Gastrocnemius medialis (tissue), 4 donors: ENCODE data around the gene QARS1. TPM values are rescaled to one million over a fixed set of nuclear protein-coding genes. Genes with fewer than 3 reads are reported as not detected.

Experiments
- ATAC-seq, 2 donors: fragments of 150-250 bp; one replicate each; pipeline ENCODE4 v1.9.1; 2016
- DNase-seq, 2 donors: peaks; one replicate each; pipeline ENCODE4 v3.0.0-alpha.2; 2019
- H3K27ac ChIP-seq, 4 donors: fragments of 200-600 bp; sonication (generic); 1 replicate in 1 of 4; 2 replicates in 3 of 4; pipeline ENCODE4 v1.5.1; 2016 to 2018; ENCODE audit warnings: mild to moderate bottlenecking in 2 of 4, moderate library complexity in 1 of 4
- H3K27me3 ChIP-seq, 3 donors: fragments of 200-600 bp; sonication (generic) in 2 of 3; 1 replicate in 1 of 3; 2 replicates in 2 of 3; pipeline versions ENCODE4 v1.5.1 to v1.6.0; 2016 to 2019; ENCODE audit warnings: mild to moderate bottlenecking in 1 of 3, moderate library complexity in 1 of 3
- H3K36me3 ChIP-seq, 2 donors: fragments of 200-600 bp; sonication (generic) in 1 of 2; one replicate each; pipeline ENCODE4 v1.5.1; 2017 to 2018
- H3K4me1 ChIP-seq, 2 donors: fragments of 200-600 bp; sonication (generic) in 1 of 2; one replicate each; pipeline ENCODE4 v1.5.1; 2016 to 2017; ENCODE audit warnings: mild to moderate bottlenecking in 2 of 2
- H3K4me3 ChIP-seq, 4 donors: fragments of 200-600 bp; sonication (generic) in 3 of 4; 1 replicate in 1 of 4; 2 replicates in 3 of 4; pipeline ENCODE4 v1.5.1; 2016 to 2019; ENCODE audit warnings: mild to moderate bottlenecking in 2 of 4
- H3K9me3 ChIP-seq, 3 donors: fragments of 200-600 bp; sonication (generic) in 2 of 3; 1 replicate in 1 of 3; 2 replicates in 2 of 3; pipeline ENCODE4 v1.5.1; 2016 to 2019
- POLR2A ChIP-seq, 2 donors: fragments of 450-650 bp; IDR thresholded peaks; one replicate each; pipeline ENCODE4 v1.6.1; 2017; ENCODE audit warnings: antibody characterized with exemption in 2 of 2, mild to moderate bottlenecking in 2 of 2, moderate library complexity in 2 of 2
- in situ Hi-C, 4 donors: fragments of 200-750 bp; cut with MboI; loops; one replicate each; pipeline versions ENCODE4 v1.15.0 to v1.8.0; 2017; ENCODE audit warnings: low sequenced_read_pairs in 4 of 4
- intact Hi-C: fragments of 100-400 bp; cut with DNase I; formaldehyde crosslinking; loops from one replicate; pipeline ENCODE4 v1.15.1; 2023; ENCODE audit warnings: low total_unique reads
- total RNA-seq, 4 donors: library from RNA; depleted of rRNA; stranded (reverse); fragments of >200 nt; gene quantifications; one replicate each; pipeline versions ENCODE4 v1.1.0 to v1.2.3, GENCODE V29; 2016
- TF ChIP-seq, protein P1 (sequence below), 5 experiments: fragments of 450-650 bp in 3 of 5; fragments of 200-600 bp in 2 of 5; sonication (generic) in 2 of 5; IDR thresholded peaks in 4 of 5; conservative IDR thresholded peaks in 1 of 5; 1 replicate in 4 of 5; 2 replicates in 1 of 5; pipeline ENCODE4 v1.5.1; 2016 to 2019; ENCODE audit warnings: antibody characterized with exemption in 5 of 5, mild to moderate bottlenecking in 3 of 5, moderate library complexity in 3 of 5

The QARS1 gene
- total RNA-seq, 4 donors from 2014 or later, result 157 to 259 (median 173) TPM

DNA sequence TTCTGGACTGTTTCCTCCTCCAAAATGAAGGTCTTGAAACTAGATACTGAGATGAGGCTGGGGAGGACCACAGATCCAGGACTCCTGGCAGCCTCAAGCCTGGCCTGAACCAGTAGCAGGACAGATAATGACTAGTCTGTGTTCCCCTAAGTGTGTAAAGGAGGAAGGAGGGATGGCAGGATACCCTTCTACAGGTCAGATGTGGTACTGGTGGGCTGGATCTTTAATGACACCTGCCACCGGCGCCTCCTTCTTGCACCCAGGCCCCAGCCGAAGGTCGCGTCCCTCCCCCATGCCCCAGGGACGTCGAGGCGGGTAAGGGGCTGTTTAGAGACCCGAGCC, 15.5 kb upstream of the QARS1 start:
- DNase-seq (no peak), ATAC-seq (peak; percentile 7 to 26)
- H3K27me3 ChIP-seq, result no peaks in the 10 kb centered on the region
- H3K4me3 ChIP-seq, result peak overlapping the region; percentile 77 to 100 (median 96)
- peaks cover 16 to 17% of the 10 kb centered on the region in 2 donors for H3K4me1 ChIP-seq
- in situ Hi-C loops (no loop called here), intact Hi-C loops (loop anchor here (1.0 kb wide), 3 partner anchors 13 to 26 kb away; partner anchors contain the start of genes LAMB2, QARS1 and QRICH1)
- TF ChIP-seq, protein P1, sequence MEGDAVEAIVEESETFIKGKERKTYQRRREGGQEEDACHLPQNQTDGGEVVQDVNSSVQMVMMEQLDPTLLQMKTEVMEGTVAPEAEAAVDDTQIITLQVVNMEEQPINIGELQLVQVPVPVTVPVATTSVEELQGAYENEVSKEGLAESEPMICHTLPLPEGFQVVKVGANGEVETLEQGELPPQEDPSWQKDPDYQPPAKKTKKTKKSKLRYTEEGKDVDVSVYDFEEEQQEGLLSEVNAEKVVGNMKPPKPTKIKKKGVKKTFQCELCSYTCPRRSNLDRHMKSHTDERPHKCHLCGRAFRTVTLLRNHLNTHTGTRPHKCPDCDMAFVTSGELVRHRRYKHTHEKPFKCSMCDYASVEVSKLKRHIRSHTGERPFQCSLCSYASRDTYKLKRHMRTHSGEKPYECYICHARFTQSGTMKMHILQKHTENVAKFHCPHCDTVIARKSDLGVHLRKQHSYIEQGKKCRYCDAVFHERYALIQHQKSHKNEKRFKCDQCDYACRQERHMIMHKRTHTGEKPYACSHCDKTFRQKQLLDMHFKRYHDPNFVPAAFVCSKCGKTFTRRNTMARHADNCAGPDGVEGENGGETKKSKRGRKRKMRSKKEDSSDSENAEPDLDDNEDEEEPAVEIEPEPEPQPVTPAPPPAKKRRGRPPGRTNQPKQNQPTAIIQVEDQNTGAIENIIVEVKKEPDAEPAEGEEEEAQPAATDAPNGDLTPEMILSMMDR (IDR thresholded peaks at IDR 0.05 in 4 of 5, conservative IDR thresholded peaks at IDR 0.05 in 1 of 5), result no peak
- peaks cover 2 to 78% of the 10 kb centered on the region in 2 donors for H3K36me3 ChIP-seq
- H3K27ac ChIP-seq, result peak overlapping the region; percentile 83 to 99 (median 95)
- H3K9me3 ChIP-seq, result no peaks in the 10 kb centered on the region

DNA sequence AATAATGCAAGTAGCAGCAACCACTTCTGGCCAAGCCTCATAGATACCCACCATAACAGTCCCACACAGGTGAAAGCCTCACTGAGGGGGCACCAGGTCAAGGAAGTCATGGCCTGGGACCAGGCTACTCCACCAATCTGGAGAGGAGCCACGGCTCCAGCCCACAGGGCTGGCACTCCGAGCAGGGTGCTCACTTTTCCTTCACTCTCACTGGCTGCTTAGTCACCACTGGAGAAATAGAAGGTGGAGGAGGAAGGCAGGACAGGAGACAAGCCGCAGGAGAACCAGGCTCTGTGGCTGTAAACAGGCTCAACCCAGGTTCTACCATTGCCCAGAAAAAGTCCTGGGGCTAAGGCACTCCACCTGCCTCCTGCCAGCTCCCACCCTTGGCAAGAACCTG, 14.9 kb upstream of the QARS1 start:
- intact Hi-C loops (no loop called here), in situ Hi-C loops (no loop called here)
- H3K27me3 ChIP-seq, result no peaks in the 10 kb centered on the region
- peak overlapping the region; percentile 77 to 100 (median 96) for H3K4me3 ChIP-seq
- peak in 1 of 2 donors; percentile 57 for DNase-seq
- H3K4me1 ChIP-seq, result peaks cover 16 to 17% of the 10 kb centered on the region in 2 donors
- peak; percentile 13 to 35 for TF ChIP-seq POLR2A (IDR thresholded peaks at IDR 0.05)
- TF ChIP-seq, protein P1 (IDR thresholded peaks at IDR 0.05 in 4 of 5, conservative IDR thresholded peaks at IDR 0.05 in 1 of 5), result no peak
- H3K9me3 ChIP-seq, result no peaks in the 10 kb centered on the region
- ATAC-seq, result peak; percentile 43
- H3K36me3 ChIP-seq, result peaks cover 2 to 78% of the 10 kb centered on the region in 2 donors
- peak overlapping the region; percentile 83 to 99 (median 95) for H3K27ac ChIP-seq

DNA sequence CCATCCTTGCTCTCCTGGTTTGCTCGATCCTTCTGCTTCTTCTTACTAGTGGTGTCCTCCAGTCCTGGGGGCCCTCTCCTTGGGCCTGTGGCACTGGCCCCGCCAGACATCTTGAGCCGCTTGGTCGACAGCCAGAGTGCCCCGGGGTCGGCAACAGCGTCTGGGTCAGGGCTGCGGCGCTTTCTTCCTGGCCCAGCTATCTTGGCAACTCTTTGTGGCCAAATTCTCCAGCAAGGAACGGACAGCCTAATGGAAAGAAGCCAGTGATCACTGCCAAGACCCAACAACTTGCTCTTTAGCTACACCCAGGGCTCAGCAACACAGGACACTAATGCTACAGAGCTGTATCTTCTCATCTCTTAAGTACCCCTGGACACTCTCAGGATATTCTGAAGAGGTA, 14.5 kb upstream of the QARS1 start:
- peaks cover 2 to 78% of the 10 kb centered on the region in 2 donors for H3K36me3 ChIP-seq
- H3K27me3 ChIP-seq, result no peaks in the 10 kb centered on the region
- no peaks in the 10 kb centered on the region for H3K9me3 ChIP-seq
- intact Hi-C loops (no loop called here), in situ Hi-C loops (no loop called here)
- ATAC-seq, result peak in 1 of 2 donors; percentile 2
- no peak for DNase-seq
- H3K4me1 ChIP-seq, result peaks cover 16 to 17% of the 10 kb centered on the region in 2 donors
- peak overlapping the region; percentile 83 to 99 (median 95) for H3K27ac ChIP-seq
- H3K4me3 ChIP-seq, result peak overlapping the region; percentile 77 to 100 (median 96)
- no peak for TF ChIP-seq POLR2A (IDR thresholded peaks at IDR 0.05)
- TF ChIP-seq, protein P1 (IDR thresholded peaks at IDR 0.05 in 4 of 5, conservative IDR thresholded peaks at IDR 0.05 in 1 of 5), result no peak

DNA sequence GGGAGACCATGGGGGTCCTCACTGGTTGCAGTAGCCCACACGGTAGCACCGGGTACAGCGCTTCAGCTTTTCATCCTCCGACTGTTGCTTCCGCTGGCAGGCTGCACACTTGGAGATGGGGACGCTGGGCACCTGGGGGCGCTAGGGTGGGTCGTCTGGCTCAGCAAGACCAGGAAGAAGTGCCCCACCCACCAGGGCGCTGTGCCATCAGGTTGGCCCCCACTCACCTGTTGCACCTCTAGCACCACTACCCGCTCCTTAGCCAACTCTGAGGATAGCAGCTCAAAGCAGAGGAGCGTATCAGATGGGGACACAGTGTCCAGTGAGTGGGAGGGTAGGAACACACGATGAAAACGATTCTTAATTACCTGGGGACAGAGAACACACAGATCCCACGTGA, 7.7 kb upstream of the QARS1 start:
- TF ChIP-seq, protein P1 (IDR thresholded peaks at IDR 0.05 in 4 of 5, conservative IDR thresholded peaks at IDR 0.05 in 1 of 5), result no peak
- intact Hi-C loops (no loop called here), in situ Hi-C loops (no loop called here)
- Histone ChIP-seq H3K9me3 (no peaks in the 10 kb centered on the region), H3K27me3 (no peaks in the 10 kb centered on the region), H3K4me1 (no peaks in the 10 kb centered on the region), H3K36me3 (peaks cover 5 to 100% of the 10 kb centered on the region in 2 donors), H3K4me3 (no peak overlapping the region), H3K27ac (no peak overlapping the region)
- no peak for ATAC-seq
- no peak for DNase-seq

DNA sequence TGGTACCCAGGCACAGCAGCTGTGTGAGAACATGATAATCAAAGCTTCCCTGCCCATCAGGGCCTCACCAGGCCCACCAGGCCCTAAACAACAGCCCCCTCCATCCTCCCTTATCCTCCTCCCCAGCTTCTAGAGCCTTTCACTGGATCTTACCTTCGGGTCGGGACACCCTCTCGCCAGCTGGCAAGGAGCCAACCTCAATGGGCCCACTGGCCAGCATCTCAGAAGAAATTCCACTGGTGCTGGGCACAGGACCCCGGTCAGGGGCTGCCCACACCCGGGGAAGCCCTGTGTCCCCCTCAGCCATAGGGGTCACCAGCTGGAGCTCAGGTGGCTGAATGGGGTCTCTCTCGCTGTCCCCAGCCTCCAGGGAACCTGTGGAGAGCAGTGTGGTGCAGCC, 6.8 kb upstream of the QARS1 start:
- TF ChIP-seq POLR2A (IDR thresholded peaks at IDR 0.05), result no peak
- TF ChIP-seq, protein P1 (IDR thresholded peaks at IDR 0.05 in 4 of 5, conservative IDR thresholded peaks at IDR 0.05 in 1 of 5), result no peak
- no peak for ATAC-seq
- peaks cover 5 to 97% of the 10 kb centered on the region in 2 donors for H3K36me3 ChIP-seq
- intact Hi-C loops, result no loop called here
- no peak overlapping the region for H3K27ac ChIP-seq
- DNase-seq, result no peak
- H3K27me3 ChIP-seq, result no peaks in the 10 kb centered on the region
- no peaks in the 10 kb centered on the region for H3K9me3 ChIP-seq
- no peaks in the 10 kb centered on the region for H3K4me1 ChIP-seq
- no peak overlapping the region for H3K4me3 ChIP-seq
- in situ Hi-C loops, result no loop called here
